MM.1S (cell line): ENCODE data around the gene ADAMTS17.

ENCODE experiments used
- DNase-seq: peaks from one replicate; pipeline ENCODE4 v3.0.0-alpha.2; 2015
- H2AFZ ChIP-seq: fragments of 300-600 bp; sonication (generic); 2 replicates; pipeline ENCODE4 v1.6.0; 2016; ENCODE audit warnings: antibody characterized with exemption, low read length
- H3F3A ChIP-seq: fragments of 300-600 bp; sonication (generic); 2 replicates; pipeline ENCODE4 v1.6.1; 2016; ENCODE audit warnings: mild to moderate bottlenecking, antibody characterized with exemption, low read length, moderate library complexity, mixed read lengths; ENCODE audit not compliant: insufficient read depth
- H3K27ac ChIP-seq: fragments of 300-600 bp; sonication (generic); 2 replicates; pipeline ENCODE4 v1.5.1; 2016; ENCODE audit warnings: mild to moderate bottlenecking, low read length
- H3K27me3 ChIP-seq: fragments of 300-600 bp; sonication (generic); replicated peaks from 2 replicates; pipeline ENCODE4 v1.6.0; 2016; ENCODE audit warnings: low read length; ENCODE audit not compliant: insufficient read depth
- H3K36me3 ChIP-seq: fragments of 300-600 bp; sonication (generic); replicated peaks from 2 replicates; pipeline ENCODE4 v1.6.1; 2016; ENCODE audit warnings: mild to moderate bottlenecking, low read length, mixed read lengths; ENCODE audit not compliant: insufficient read depth
- H3K4me1 ChIP-seq: fragments of 300-600 bp; sonication (generic); 2 replicates; pipeline ENCODE4 v1.6.1; 2016; ENCODE audit warnings: low read length, mixed read lengths
- H3K4me2 ChIP-seq: fragments of 300-600 bp; sonication (generic); 2 replicates; pipeline ENCODE4 v1.6.0; 2016; ENCODE audit warnings: low read depth, low read length
- H3K4me3 ChIP-seq: fragments of 300-600 bp; sonication (generic); 2 replicates; pipeline ENCODE4 v1.5.1; 2016; ENCODE audit warnings: low read length, mixed read lengths
- H3K79me2 ChIP-seq: fragments of 300-600 bp; sonication (generic); 2 replicates; pipeline ENCODE4 v1.6.1; 2016; ENCODE audit warnings: mixed run types, low read length, mixed read lengths
- H3K9ac ChIP-seq: fragments of 300-600 bp; sonication (generic); 2 replicates; pipeline ENCODE4 v1.6.1; 2016; ENCODE audit warnings: low read length, mixed read lengths
- H3K9me2 ChIP-seq: fragments of 300-600 bp; sonication (generic); replicated peaks from 2 replicates; pipeline ENCODE4 v1.6.1; 2016; ENCODE audit warnings: mild to moderate bottlenecking, low read length, mixed read lengths; ENCODE audit not compliant: insufficient read depth
- H3K9me3 ChIP-seq: fragments of 300-600 bp; sonication (generic); replicated peaks from 2 replicates; pipeline ENCODE4 v1.6.1; 2016; ENCODE audit warnings: mild to moderate bottlenecking, low read length, mixed read lengths; ENCODE audit not compliant: insufficient read depth
- H4K20me1 ChIP-seq: fragments of 300-600 bp; sonication (generic); 2 replicates; pipeline ENCODE4 v1.6.1; 2016; ENCODE audit warnings: mild to moderate bottlenecking, low read length, moderate library complexity, mixed read lengths; ENCODE audit not compliant: insufficient read depth
- EZH2 ChIP-seq: fragments of 300-600 bp; sonication (generic); optimal IDR thresholded peaks from 2 replicates; pipeline ENCODE3; 2017; ENCODE audit warnings: low read depth, mild to moderate bottlenecking, antibody characterized with exemption, low read length, mixed read lengths
- EZH2phosphoT487 ChIP-seq: fragments of 300-600 bp; sonication (generic); IDR thresholded peaks from 2 replicates; pipeline ENCODE4 v1.6.1; 2018; ENCODE audit warnings: antibody characterized with exemption, low read length
- TF ChIP-seq, protein P1 (sequence below): fragments of 300-600 bp; sonication (generic); IDR thresholded peaks from 2 replicates; pipeline ENCODE4 v1.5.1; 2016; ENCODE audit warnings: antibody characterized with exemption, low read length, mixed read lengths

ADAMTS17 gene

GRCh38 chr15:100226107-100226506, 115.7 kb downstream of the ADAMTS17 start:
- Histone ChIP-seq H3K4me3 (no peak overlapping the region), H4K20me1 (no peaks in the 10 kb centered on the region), H3K36me3 (no peaks in the 10 kb centered on the region), H3K9me2 (no peaks in the 10 kb centered on the region), H3K27me3 (no peaks in the 10 kb centered on the region), H3F3A (no peaks in the 10 kb centered on the region), H3K79me2 (no peaks in the 10 kb centered on the region), H3K4me2 (no peak overlapping the region), H3K9me3 (no peaks in the 10 kb centered on the region), H2AFZ (no peak overlapping the region), H3K9ac (no peak overlapping the region), H3K4me1 (no peaks in the 10 kb centered on the region), H3K27ac (no peak overlapping the region)
- TF ChIP-seq EZH2phosphoT487 = no peak
- TF ChIP-seq EZH2 = no peak
- TF ChIP-seq, protein P1, sequence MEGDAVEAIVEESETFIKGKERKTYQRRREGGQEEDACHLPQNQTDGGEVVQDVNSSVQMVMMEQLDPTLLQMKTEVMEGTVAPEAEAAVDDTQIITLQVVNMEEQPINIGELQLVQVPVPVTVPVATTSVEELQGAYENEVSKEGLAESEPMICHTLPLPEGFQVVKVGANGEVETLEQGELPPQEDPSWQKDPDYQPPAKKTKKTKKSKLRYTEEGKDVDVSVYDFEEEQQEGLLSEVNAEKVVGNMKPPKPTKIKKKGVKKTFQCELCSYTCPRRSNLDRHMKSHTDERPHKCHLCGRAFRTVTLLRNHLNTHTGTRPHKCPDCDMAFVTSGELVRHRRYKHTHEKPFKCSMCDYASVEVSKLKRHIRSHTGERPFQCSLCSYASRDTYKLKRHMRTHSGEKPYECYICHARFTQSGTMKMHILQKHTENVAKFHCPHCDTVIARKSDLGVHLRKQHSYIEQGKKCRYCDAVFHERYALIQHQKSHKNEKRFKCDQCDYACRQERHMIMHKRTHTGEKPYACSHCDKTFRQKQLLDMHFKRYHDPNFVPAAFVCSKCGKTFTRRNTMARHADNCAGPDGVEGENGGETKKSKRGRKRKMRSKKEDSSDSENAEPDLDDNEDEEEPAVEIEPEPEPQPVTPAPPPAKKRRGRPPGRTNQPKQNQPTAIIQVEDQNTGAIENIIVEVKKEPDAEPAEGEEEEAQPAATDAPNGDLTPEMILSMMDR = no peak
- DNase-seq = no peak

- no peaks in the 10 kb centered on the region for H3F3A ChIP-seq
- H2AFZ ChIP-seq = no peak overlapping the region
- TF ChIP-seq, protein P1 = no peak
- TF ChIP-seq EZH2 (no peak), EZH2phosphoT487 (no peak)
- no peaks in the 10 kb centered on the region for H3K4me1 ChIP-seq
- H3K27ac ChIP-seq = no peak overlapping the region
- H3K27me3 ChIP-seq = no peaks in the 10 kb centered on the region
- no peaks in the 10 kb centered on the region for H4K20me1 ChIP-seq
- H3K36me3 ChIP-seq = no peaks in the 10 kb centered on the region
- H3K9me3 ChIP-seq = no peaks in the 10 kb centered on the region
- no peak for DNase-seq
- H3K4me2 ChIP-seq = no peak overlapping the region
- H3K4me3 ChIP-seq = no peak overlapping the region
- H3K79me2 ChIP-seq = no peaks in the 10 kb centered on the region
- no peak overlapping the region for H3K9ac ChIP-seq
- H3K9me2 ChIP-seq = no peaks in the 10 kb centered on the region
These were observed 117.3 kb downstream of the ADAMTS17 start for GRCh38 chr15:100224206-100225185.

DNA sequence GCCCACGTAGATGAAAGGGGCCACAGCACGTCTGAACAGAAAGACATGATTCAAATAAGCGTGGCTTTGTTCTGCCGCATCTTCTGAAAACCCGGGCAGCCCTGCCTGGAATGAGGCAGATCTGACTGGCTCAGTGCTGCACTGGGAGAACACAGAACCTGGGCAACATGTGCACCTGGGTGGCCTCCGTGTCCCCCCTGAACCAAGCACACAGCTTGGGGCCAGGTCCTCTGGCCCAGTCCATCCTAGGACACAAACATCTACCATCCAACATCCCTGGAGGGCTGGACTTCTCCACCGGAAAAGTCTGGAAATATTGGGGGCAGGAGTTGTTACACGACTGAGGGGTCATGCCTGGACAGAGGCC, 119.4 kb downstream of the ADAMTS17 start:
- TF ChIP-seq EZH2phosphoT487 (no peak), EZH2 (no peak)
- TF ChIP-seq, protein P1 = no peak
- H3K9me2 ChIP-seq = no peaks in the 10 kb centered on the region

More for the DNA sequence above, 119.4 kb downstream of the ADAMTS17 start:
- no peak overlapping the region for H3K4me2 ChIP-seq
- no peak overlapping the region for H3K27ac ChIP-seq
- H3K36me3 ChIP-seq = no peaks in the 10 kb centered on the region
- no peaks in the 10 kb centered on the region for H3K79me2 ChIP-seq
- no peak overlapping the region for H3K9ac ChIP-seq
- H3F3A ChIP-seq = no peaks in the 10 kb centered on the region
- no peaks in the 10 kb centered on the region for H3K4me1 ChIP-seq
- H3K9me3 ChIP-seq = no peaks in the 10 kb centered on the region
- no peaks in the 10 kb centered on the region for H4K20me1 ChIP-seq
- H2AFZ ChIP-seq = no peak overlapping the region
- no peak for DNase-seq
- no peak overlapping the region for H3K4me3 ChIP-seq
- H3K27me3 ChIP-seq = no peaks in the 10 kb centered on the region
